ENCODE measurements around the gene CUL2.

Gene CUL2

DNA sequence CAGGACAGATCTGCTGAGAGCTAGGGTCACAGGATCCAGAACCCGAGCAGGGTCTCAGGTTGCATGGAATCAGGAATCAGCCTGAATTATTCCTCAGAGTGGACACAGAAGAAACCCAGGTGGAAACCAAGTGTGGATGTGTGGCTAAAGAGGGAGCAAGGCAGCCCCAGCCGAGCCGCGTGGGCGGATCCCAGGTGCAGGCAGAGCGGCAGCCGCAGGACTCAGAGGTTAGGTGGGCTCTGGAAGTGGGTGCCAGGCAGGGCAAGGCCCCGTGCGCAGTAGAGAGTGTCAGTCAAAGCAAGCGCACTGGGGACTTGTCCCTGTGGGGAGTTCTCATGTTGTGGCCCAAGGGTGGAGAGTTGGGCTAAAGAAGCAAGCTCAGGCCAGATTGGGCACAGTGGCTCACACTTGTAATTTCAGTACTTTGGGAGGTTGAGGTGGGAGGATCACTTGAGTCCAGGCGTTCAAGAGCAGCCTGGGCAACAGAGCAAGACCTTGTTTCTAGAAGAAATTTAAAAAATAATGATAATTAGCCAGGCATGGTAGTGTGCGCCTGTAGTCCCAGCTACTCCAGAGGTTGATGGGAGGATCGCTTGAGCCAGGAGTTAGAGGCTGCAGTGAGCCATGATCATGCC lies 125.9 kb downstream of the CUL2 start:
- TF ChIP-seq ZNF350 (tag by site-specific recombination; IDR thresholded peaks at IDR 0.05) (no peak), ZNF211 (tag by site-specific recombination; IDR thresholded peaks at IDR 0.05; ENCODE audit: low read depth) (no peak), ZNF48 (tag by site-specific recombination; IDR thresholded peaks at IDR 0.05) (no peak), ZSCAN16 (tag by site-specific recombination; IDR thresholded peaks at IDR 0.05) (no peak), ZNF292 (tag by site-specific recombination; IDR thresholded peaks at IDR 0.05; ENCODE audit: borderline replicate concordance, low read depth) (no peak), RBAK (tag by site-specific recombination; IDR thresholded peaks at IDR 0.05) (no peak), REPIN1 (tag by site-specific recombination; IDR thresholded peaks at IDR 0.05; ENCODE audit: low read depth) (no peak), HOXA7 (CRISPR knock-in tag; IDR thresholded peaks at IDR 0.05; ENCODE audit: borderline replicate concordance) (no peak), ZNF791 (tag by site-specific recombination; IDR thresholded peaks at IDR 0.05) (no peak), ZNF544 (tag by site-specific recombination; IDR thresholded peaks at IDR 0.05) (no peak), ZNF366 (tag by site-specific recombination; conservative IDR thresholded peaks at IDR 0.05) (no peak), ZNF112 (tag by site-specific recombination; IDR thresholded peaks at IDR 0.05) (no peak), ZNF16 (tag by site-specific recombination; IDR thresholded peaks at IDR 0.05; ENCODE audit: low read depth) (no peak), ZNF660 (tag by site-specific recombination; IDR thresholded peaks at IDR 0.05) (no peak)
- TF ChIP-seq, protein P1, sequence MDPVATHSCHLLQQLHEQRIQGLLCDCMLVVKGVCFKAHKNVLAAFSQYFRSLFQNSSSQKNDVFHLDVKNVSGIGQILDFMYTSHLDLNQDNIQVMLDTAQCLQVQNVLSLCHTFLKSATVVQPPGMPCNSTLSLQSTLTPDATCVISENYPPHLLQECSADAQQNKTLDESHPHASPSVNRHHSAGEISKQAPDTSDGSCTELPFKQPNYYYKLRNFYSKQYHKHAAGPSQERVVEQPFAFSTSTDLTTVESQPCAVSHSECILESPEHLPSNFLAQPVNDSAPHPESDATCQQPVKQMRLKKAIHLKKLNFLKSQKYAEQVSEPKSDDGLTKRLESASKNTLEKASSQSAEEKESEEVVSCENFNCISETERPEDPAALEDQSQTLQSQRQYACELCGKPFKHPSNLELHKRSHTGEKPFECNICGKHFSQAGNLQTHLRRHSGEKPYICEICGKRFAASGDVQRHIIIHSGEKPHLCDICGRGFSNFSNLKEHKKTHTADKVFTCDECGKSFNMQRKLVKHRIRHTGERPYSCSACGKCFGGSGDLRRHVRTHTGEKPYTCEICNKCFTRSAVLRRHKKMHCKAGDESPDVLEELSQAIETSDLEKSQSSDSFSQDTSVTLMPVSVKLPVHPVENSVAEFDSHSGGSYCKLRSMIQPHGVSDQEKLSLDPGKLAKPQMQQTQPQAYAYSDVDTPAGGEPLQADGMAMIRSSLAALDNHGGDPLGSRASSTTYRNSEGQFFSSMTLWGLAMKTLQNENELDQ (tag by site-specific recombination; IDR thresholded peaks at IDR 0.05; ENCODE audit: low read depth): no peak
- TF ChIP-seq, protein P2, sequence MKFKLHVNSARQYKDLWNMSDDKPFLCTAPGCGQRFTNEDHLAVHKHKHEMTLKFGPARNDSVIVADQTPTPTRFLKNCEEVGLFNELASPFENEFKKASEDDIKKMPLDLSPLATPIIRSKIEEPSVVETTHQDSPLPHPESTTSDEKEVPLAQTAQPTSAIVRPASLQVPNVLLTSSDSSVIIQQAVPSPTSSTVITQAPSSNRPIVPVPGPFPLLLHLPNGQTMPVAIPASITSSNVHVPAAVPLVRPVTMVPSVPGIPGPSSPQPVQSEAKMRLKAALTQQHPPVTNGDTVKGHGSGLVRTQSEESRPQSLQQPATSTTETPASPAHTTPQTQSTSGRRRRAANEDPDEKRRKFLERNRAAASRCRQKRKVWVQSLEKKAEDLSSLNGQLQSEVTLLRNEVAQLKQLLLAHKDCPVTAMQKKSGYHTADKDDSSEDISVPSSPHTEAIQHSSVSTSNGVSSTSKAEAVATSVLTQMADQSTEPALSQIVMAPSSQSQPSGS (tag by site-specific recombination; IDR thresholded peaks at IDR 0.05; ENCODE audit: low read depth): no peak
- TF ChIP-seq, protein P3, sequence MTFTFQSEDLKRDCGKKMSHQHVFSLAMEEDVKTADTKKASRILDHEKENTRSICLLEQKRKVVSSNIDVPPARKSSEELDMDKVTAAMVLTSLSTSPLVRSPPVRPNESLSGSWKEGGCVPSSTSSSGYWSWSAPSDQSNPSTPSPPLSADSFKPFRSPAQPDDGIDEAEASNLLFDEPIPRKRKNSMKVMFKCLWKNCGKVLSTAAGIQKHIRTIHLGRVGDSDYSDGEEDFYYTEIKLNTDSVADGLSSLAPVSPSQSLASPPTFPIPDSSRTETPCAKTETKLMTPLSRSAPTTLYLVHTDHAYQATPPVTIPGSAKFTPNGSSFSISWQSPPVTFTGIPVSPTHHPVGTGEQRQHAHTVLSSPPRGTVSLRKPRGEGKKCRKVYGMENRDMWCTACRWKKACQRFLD (tag by site-specific recombination; IDR thresholded peaks at IDR 0.05): no peak
- TF ChIP-seq, protein P4, sequence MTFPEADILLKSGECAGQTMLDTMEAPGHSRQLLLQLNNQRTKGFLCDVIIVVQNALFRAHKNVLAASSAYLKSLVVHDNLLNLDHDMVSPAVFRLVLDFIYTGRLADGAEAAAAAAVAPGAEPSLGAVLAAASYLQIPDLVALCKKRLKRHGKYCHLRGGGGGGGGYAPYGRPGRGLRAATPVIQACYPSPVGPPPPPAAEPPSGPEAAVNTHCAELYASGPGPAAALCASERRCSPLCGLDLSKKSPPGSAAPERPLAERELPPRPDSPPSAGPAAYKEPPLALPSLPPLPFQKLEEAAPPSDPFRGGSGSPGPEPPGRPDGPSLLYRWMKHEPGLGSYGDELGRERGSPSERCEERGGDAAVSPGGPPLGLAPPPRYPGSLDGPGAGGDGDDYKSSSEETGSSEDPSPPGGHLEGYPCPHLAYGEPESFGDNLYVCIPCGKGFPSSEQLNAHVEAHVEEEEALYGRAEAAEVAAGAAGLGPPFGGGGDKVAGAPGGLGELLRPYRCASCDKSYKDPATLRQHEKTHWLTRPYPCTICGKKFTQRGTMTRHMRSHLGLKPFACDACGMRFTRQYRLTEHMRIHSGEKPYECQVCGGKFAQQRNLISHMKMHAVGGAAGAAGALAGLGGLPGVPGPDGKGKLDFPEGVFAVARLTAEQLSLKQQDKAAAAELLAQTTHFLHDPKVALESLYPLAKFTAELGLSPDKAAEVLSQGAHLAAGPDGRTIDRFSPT (tag by site-specific recombination; IDR thresholded peaks at IDR 0.05): no peak
- ChIA-PET POLR2A (no interaction called here), CTCF (interaction anchor here (0.6 kb wide), 2 partner anchors 281 to 299 kb away, joined by 3 to 4 read pairs; no protein-coding TSS in a partner anchor)
- Histone ChIP-seq H3K4me1 (ENCODE audit: control insufficient read depth, insufficient read depth, low read length) (no peaks in the 10 kb centered on the region), H3K9me3 (ENCODE audit: control insufficient read depth, insufficient read depth, low read depth, low read length) (no peaks in the 10 kb centered on the region), H3K4me3 (ENCODE audit: low read depth, low read length) (no peak overlapping the region), H3K27ac (ENCODE audit: extremely low read depth, low read depth, low read length) (no peak overlapping the region), H3K36me3 (ENCODE audit: control insufficient read depth in 2 of 2, insufficient read depth in 1 of 2, low read length in 2 of 2) (no peaks in the 10 kb centered on the region)

DNA sequence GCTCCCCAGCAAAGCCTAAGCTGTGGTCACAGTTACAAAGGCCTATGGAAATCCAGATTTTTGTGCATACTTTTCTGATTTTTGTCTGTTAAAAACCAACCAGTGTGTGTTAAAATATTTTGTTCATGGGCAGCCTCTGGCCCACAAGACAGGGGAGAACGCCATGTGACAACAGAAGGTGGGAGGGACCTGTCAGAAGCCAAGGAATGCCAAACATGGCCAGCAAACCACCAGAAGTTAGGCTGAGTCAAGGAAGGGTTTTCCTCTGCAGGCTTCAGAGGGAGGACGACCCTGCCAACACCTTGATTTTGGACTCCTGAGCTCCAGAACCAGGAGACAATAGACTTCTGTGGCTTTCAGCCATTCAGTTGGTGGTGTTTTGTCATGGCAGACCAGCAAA lies 127.3 kb downstream of the CUL2 start:
- POLR2A ChIA-PET: no interaction called here
- H3K9me3 ChIP-seq (ENCODE audit: control insufficient read depth, insufficient read depth, low read depth, low read length): no peaks in the 10 kb centered on the region
- no peaks in the 10 kb centered on the region for H3K36me3 ChIP-seq (ENCODE audit: control insufficient read depth in 2 of 2, insufficient read depth in 1 of 2, low read length in 2 of 2)
- no peak overlapping the region for H3K4me3 ChIP-seq (ENCODE audit: low read depth, low read length)
- CTCF ChIA-PET: interaction anchor here (0.8 kb wide), 1 partner anchor 25 kb away, joined by 4 read pairs; no protein-coding TSS in a partner anchor
- H3K27ac ChIP-seq (ENCODE audit: extremely low read depth, low read depth, low read length): no peak overlapping the region
- H3K4me1 ChIP-seq (ENCODE audit: control insufficient read depth, insufficient read depth, low read length): no peaks in the 10 kb centered on the region
- TF ChIP-seq ZNF184 (tag by site-specific recombination; IDR thresholded peaks at IDR 0.05) (no peak), HOXC10 (CRISPR knock-in tag; IDR thresholded peaks at IDR 0.05) (no peak), HOXD13 (CRISPR knock-in tag; IDR thresholded peaks at IDR 0.05; ENCODE audit: borderline replicate concordance) (no peak)
- TF ChIP-seq, protein P5, sequence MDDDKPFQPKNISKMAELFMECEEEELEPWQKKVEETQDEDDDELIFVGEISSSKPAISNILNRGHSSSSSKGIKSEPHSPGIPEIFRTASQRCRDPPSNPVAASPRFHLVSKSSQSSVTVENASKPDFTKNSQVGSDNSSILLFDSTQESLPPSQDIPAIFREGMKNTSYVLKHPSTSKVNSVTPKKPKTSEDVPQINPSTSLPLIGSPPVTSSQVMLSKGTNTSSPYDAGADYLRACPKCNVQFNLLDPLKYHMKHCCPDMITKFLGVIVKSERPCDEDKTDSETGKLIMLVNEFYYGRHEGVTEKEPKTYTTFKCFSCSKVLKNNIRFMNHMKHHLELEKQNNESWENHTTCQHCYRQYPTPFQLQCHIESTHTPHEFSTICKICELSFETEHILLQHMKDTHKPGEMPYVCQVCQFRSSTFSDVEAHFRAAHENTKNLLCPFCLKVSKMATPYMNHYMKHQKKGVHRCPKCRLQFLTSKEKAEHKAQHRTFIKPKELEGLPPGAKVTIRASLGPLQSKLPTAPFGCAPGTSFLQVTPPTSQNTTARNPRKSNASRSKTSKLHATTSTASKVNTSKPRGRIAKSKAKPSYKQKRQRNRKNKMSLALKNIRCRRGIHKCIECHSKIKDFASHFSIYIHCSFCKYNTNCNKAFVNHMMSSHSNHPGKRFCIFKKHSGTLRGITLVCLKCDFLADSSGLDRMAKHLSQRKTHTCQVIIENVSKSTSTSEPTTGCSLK (tag by site-specific recombination; IDR thresholded peaks at IDR 0.05): no peak
- TF ChIP-seq, protein P6, sequence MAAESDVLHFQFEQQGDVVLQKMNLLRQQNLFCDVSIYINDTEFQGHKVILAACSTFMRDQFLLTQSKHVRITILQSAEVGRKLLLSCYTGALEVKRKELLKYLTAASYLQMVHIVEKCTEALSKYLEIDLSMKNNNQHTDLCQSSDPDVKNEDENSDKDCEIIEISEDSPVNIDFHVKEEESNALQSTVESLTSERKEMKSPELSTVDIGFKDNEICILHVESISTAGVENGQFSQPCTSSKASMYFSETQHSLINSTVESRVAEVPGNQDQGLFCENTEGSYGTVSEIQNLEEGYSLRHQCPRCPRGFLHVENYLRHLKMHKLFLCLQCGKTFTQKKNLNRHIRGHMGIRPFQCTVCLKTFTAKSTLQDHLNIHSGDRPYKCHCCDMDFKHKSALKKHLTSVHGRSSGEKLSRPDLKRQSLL (tag by site-specific recombination; IDR thresholded peaks at IDR 0.05): no peak

All from HEK293 (cell line).